HG03565 (cell line): ENCODE results near the gene SKI.
A peak's percentile ranks its signal among the peaks of the same experiment; 100 is the strongest.

Source experiments
- ATAC-seq: cut with Tn5 transposase; IDR thresholded peaks from one replicate; pipeline ENCODE4 v1.9.1; 2021; ENCODE audit warnings: mild to moderate bottlenecking, moderate library complexity; ENCODE audit not compliant: unreplicated experiment

SKI gene

GRCh38 chr1:2209400-2210083, 18.6 kb upstream of the SKI start:
- ATAC-seq: no peak

GRCh38 chr1:2210084-2210653, 17.9 kb upstream of the SKI start:
- no peak for ATAC-seq

DNA sequence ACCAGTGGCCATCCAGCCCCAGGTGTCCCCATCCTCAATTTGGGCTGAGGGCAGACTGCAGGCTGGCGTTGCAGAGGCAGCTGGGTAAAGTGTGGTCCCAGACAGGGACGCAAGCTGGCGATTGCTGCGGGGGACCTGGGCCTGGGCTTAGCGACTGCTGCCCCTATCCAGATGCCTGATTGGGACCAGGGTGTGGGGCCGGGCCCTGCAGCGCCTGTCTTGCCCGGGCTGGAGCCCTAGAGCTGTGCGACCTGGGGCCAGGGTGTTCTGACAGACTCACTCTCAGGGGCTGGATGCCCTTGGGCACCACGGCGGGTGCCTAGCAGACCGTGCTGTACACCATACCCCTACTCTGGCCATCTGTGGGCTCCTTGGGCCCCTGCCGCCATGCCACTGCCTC, 17.3 kb upstream of the SKI start:
- ATAC-seq: no peak

- ATAC-seq: no peak
Measured at GRCh38 chr1:2212274-2212531, 15.9 kb upstream of the SKI start.

GRCh38 chr1:2212532-2213491, 15.3 kb upstream of the SKI start:
- ATAC-seq: no peak

- ATAC-seq: no peak
Measured at GRCh38 chr1:2213576-2214505, 14.3 kb upstream of the SKI start.

- no peak for ATAC-seq
Measured at GRCh38 chr1:2214541-2215241, 13.4 kb upstream of the SKI start.

DNA sequence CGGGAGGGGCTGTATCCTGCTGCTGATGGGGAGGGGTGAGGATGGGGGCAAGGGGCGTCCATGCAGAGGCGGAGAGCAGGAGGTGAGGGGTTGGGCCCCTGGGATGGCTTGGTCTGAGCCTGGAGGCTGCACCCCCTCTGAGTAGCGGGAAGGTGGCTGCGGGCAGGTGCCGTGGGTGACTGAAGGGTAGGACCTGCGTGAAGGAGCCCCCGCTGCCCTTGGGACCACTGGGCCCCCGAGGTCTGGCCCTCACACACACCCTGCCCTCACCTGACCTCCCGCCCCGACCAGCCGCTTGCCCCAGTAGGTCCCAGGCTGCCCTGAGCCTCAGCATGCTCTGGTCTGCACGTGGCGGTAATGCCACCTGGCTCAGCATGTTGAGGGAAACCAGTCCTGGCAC, 12.8 kb upstream of the SKI start:
- no peak for ATAC-seq

- ATAC-seq: no peak
Measured at GRCh38 chr1:2215909-2216766, 12.0 kb upstream of the SKI start.

- ATAC-seq: no peak
Measured at GRCh38 chr1:2216767-2217058, 11.4 kb upstream of the SKI start.

DNA sequence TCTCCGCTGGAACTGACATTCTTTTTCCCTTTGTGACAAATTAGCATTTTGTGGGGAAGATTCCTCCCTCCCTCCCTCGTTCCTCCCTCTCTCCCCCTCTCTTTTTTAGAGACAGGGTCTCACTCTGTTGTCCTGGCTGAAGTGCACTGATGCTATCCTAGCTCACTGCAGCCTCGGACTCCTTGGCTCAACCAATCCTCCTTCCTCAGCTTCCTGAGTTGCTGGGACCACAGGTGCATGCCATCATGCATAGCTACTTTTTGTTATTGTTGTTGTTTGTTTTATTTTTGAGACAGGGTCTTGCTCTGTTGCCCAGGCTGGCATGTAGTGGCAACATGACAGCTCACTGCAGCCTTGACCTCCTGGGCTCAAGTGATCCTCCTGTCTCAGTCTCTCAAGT, 6.8 kb upstream of the SKI start:
- no peak for ATAC-seq

DNA sequence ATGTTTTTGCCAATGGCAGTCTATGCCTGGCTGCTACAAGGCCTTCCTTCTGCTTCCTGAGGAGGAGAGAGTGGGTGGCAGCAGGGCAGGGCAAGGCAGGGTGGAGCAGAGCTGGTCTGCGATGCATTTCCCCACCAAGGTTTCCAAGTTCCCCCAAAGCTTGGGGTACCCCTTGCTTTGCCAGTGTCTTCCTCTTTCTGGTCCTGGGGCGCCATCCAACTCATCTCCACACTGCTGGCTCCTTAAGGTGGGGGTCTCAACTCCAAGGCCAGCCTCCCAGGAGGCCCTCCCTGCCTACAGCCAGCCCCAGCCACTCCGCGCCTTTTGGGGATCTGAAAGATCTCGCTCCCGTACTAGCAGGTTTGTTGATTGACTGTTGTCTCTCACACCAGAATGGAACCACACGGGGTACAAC, 3.9 kb upstream of the SKI start:
- ATAC-seq: no peak

- ATAC-seq: no peak
Measured at GRCh38 chr1:2224631-2225428, 3.3 kb upstream of the SKI start.

DNA sequence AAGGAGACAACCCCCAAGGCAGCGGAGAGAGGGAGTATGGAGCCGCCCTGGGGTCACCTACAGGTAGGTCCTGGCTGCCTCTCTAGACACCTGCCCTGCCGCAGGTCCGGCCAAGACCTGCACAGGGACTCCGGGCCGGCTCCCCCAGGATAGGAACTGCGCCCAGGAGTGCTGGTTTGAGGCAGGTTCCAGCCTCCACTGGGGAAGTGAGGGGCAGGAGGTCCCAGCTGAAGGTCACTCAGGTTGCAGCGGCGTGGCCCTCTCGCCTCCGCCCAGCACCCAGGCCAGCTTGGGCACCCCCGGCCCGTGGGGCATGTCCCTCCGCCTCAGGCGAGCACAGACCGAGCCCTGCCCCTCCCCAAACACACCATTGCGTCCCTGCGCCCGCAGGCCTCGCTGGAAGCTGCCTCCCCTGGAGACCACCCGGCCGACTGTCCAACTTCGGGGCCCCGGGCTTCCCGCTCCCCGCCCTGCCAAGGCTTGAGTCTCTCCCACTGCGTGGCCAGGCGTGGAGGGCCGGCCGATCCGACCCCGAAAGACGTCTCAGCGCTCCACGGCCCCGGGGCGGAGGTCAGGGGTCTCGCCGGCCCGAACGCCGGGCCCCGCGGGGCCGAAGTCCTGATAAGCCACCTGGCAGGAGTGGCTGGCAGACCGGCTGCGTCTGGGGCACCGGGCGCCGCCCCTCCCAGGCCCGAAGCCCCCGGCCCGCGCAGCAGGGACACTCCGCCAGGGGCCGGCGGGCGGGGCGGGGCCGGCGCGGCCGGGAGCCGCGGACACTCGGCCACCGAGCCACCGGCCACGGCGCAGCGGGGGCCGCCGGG, 1.4 kb upstream of the SKI start:
- peak; percentile 7 for ATAC-seq

DNA sequence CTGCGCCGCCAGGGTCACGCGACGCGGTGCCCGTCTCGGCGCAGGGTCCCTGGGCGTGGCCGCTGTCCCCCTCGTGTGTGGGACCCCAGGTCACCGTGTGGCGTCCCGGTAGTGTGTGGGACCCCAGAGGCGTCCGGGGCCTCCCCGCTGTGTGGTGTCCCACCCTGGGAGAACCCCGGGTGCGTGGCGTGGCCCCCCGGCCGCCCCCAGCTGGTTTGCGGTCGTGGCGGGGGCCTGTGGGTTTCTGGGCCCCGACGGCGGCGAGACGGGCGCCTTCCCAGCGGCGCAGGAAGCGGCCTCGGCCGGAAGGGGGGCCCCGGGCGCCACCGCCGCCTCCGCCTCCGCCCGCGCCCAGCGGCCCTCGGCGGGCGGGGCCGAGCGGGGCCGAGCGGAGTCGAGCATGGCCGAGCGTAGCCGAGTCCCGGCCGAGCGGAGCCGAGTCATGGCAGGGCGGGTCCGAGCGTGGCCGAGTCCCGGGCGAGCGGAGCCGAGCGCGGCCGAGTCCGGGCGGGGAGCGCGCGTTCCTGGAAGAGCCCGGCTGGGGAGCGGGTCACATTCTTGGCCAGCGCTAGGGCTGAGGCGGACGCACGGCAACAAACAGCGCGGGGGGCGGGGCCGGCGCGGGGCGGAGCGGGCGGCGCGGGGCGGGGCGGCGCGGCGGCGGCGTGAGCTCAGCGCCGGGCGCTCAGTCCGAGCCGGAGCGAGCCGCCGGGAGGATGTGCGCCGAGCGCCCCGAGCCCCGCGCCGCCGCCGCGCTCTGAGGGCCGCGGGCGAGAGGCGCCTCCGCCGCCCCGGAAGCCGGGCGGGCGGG, 568 bp upstream of the SKI start:
- peak; percentile 84 for ATAC-seq

- ATAC-seq: no peak
Measured at GRCh38 chr1:2228694-2229036, 546 bp downstream of the SKI start.
